Fibroblast of skin of abdomen (primary cell): ENCODE data around the gene CSRNP2.

ENCODE experiments used
- DNase-seq: peaks from one replicate; pipeline ENCODE4 v3.0.0-alpha.2; 2013

The CSRNP2 gene

GRCh38 chr12:51077930-51078329 is 5.5 kb downstream of the CSRNP2 start:
- peak; percentile 39 for DNase-seq

- no peak for DNase-seq
Measured at GRCh38 chr12:51076236-51076930, 7.0 kb downstream of the CSRNP2 start.

- no peak for DNase-seq
Measured at GRCh38 chr12:51075390-51075789, 8.0 kb downstream of the CSRNP2 start.

- no peak for DNase-seq
Measured at GRCh38 chr12:51071663-51072062, 11.7 kb downstream of the CSRNP2 start.

GRCh38 chr12:51070004-51070403 is 13.4 kb downstream of the CSRNP2 start:
- DNase-seq = peak; percentile 61

- DNase-seq = no peak
Measured at GRCh38 chr12:51067771-51068170, 15.6 kb downstream of the CSRNP2 start.

GRCh38 chr12:51067229-51067628 is 16.2 kb downstream of the CSRNP2 start:
- DNase-seq = no peak

- DNase-seq = no peak
Measured at GRCh38 chr12:51065530-51065929, 17.9 kb downstream of the CSRNP2 start.

GRCh38 chr12:51062631-51063397 is 20.6 kb downstream of the CSRNP2 start:
- no peak for DNase-seq

- DNase-seq = no peak
Measured at GRCh38 chr12:51059086-51059485, 24.3 kb downstream of the CSRNP2 start.

- no peak for DNase-seq
Measured at GRCh38 chr12:51056242-51056641, 27.2 kb downstream of the CSRNP2 start.

GRCh38 chr12:51055060-51055459 is 28.3 kb downstream of the CSRNP2 start:
- DNase-seq = no peak

- DNase-seq = no peak
Measured at GRCh38 chr12:51051787-51052186, 31.6 kb downstream of the CSRNP2 start.

GRCh38 chr12:51049525-51049924 is 33.9 kb downstream of the CSRNP2 start:
- no peak for DNase-seq

GRCh38 chr12:51048661-51049251 is 34.6 kb downstream of the CSRNP2 start:
- no peak for DNase-seq

GRCh38 chr12:51047655-51048540 is 35.5 kb downstream of the CSRNP2 start, which contains the start of gene LETMD1:
Gene LETMD1 (plus strand): TSS chr12:51048327. CDS start chr12:51048357, 30 bp downstream.
- DNase-seq = peak; percentile 98

- no peak for DNase-seq
Measured at GRCh38 chr12:51036279-51036678, 47.1 kb downstream of the CSRNP2 start.

- no peak for DNase-seq
Measured at GRCh38 chr12:51033457-51034089, 49.8 kb downstream of the CSRNP2 start.

- DNase-seq = no peak
Measured at GRCh38 chr12:51033048-51033447, 50.3 kb downstream of the CSRNP2 start.

- no peak for DNase-seq
Measured at GRCh38 chr12:51028813-51029150, 54.6 kb downstream of the CSRNP2 start.

GRCh38 chr12:51028126-51028812 is 55.1 kb downstream of the CSRNP2 start:
- DNase-seq = peak; percentile 46
